HCT116 (cell line): ENCODE results near the gene FNDC5. TPM values are rescaled to one million over a fixed set of nuclear protein-coding genes. Genes with fewer than 3 reads are reported as not detected.

ENCODE experiments used
- ATAC-seq: fragments of 200-7000 bp; cut with Tn5 transposase; 2 replicates; pipeline ENCODE4 v1.9.1; 2020; ENCODE audit warnings: mild to moderate bottlenecking, moderate library complexity
- BruUV-seq: library from RNA; stranded (reverse); fragments of 400-500 nt; replicated peaks from 2 replicates; lab custom pipeline; 2021; lab: Mats Ljungman, UMichigan
- CTCF ChIA-PET: fragments of 300-600 bp; sonication (Branson Sonifier 250); formaldehyde crosslinking; loops from one replicate; lab custom pipeline; 2021; ENCODE audit warnings: antibody characterized with exemption; lab: Charles Lee
- POLR2A ChIA-PET: fragments of 300-600, 350-600 bp; sonication (Branson Sonifier 250); formaldehyde crosslinking; loops from one replicate; lab custom pipeline; 2021; ENCODE audit warnings: antibody characterized with exemption; lab: Charles Lee
- RAD21 ChIA-PET, 2 experiments: fragments of 300-600 bp; sonication (Branson Sonifier 250); formaldehyde crosslinking; loops; one replicate each; lab custom pipeline; 2023; ENCODE audit warnings: low total read pairs in 2 of 2; ENCODE audit not compliant: uncharacterized antibody in 2 of 2, unreplicated experiment in 2 of 2, low non-redundant PET in 1 of 2; lab: Charles Lee
- DNase-seq: peaks from one replicate; pipeline ENCODE4 v3.0.0-alpha.2; 2010; ENCODE audit warnings: low read depth, low spot score
- H2AFZ ChIP-seq: fragments of 200-600 bp; shearing (Covaris generic), sonication (generic); 2 replicates; pipeline ENCODE4 v1.6.1; 2017; ENCODE audit warnings: low read depth, mixed run types, mixed read lengths, antibody characterized with exemption, low read length; ENCODE audit not compliant: poor library complexity, severe bottlenecking
- H3K27ac ChIP-seq: 2 replicates; pipeline ENCODE4 v1.5.1; 2012; ENCODE audit warnings: low read depth, low read length
- H3K27me3 ChIP-seq: fragments of 200-600 bp; sonication (generic); 2 replicates; pipeline ENCODE4 v1.6.1; 2016; ENCODE audit warnings: mixed run types, low read length, mixed read lengths; ENCODE audit not compliant: insufficient read depth
- H3K36me3 ChIP-seq, 2 experiments: fragments of 200-500 bp in 1 of 2; fragments of 200-600 bp in 1 of 2; sonication (Bioruptor generic) in 1 of 2; sonication (generic) in 1 of 2; 2 replicates each; pipeline versions ENCODE4 v1.5.1 to v1.6.1; 2014 to 2016; ENCODE audit warnings: low read length in 2 of 2, inconsistent platforms in 1 of 2, mixed read lengths in 1 of 2, mixed run types in 1 of 2; ENCODE audit not compliant: insufficient read depth in 2 of 2, control insufficient read depth in 1 of 2
- H3K4me1 ChIP-seq, 2 experiments: fragments of 200-600 bp in 1 of 2; sonication (generic) in 1 of 2; 2 replicates each; pipeline versions ENCODE4 v1.5.1 to v1.6.1; 2012 to 2017; ENCODE audit warnings: low read length in 2 of 2, inconsistent platforms in 1 of 2, mild to moderate bottlenecking in 1 of 2, mixed read lengths in 1 of 2, mixed run types in 1 of 2, moderate library complexity in 1 of 2; ENCODE audit not compliant: insufficient read depth in 2 of 2, control insufficient read depth in 1 of 2
- H3K4me2 ChIP-seq: fragments of 200-600 bp; sonication (generic); 2 replicates; pipeline ENCODE4 v1.6.1; 2017; ENCODE audit warnings: mixed run types, low read length, mixed read lengths
- H3K4me3 ChIP-seq, 2 experiments: fragments of 200-600 bp in 1 of 2; sonication (generic) in 1 of 2; replicated peaks in 1 of 2; 2 replicates each; pipeline ENCODE4 v1.5.1; 2011 to 2016; ENCODE audit warnings: low read length in 2 of 2, control low read depth in 1 of 2, low read depth in 1 of 2, mild to moderate bottlenecking in 1 of 2, mixed read lengths in 1 of 2, mixed run types in 1 of 2
- H3K79me2 ChIP-seq: fragments of 200-600 bp; sonication (generic); 2 replicates; pipeline ENCODE4 v1.6.1; 2017; ENCODE audit warnings: mild to moderate bottlenecking, mixed run types, low read length, moderate library complexity, mixed read lengths; ENCODE audit not compliant: insufficient read depth
- H3K9ac ChIP-seq: fragments of 200-600 bp; sonication (generic); 2 replicates; pipeline ENCODE4 v1.6.1; 2016; ENCODE audit warnings: low read length, mixed read lengths
- H3K9me2 ChIP-seq: fragments of 200-600 bp; sonication (generic), shearing (Covaris generic); 2 replicates; pipeline ENCODE4 v1.6.1; 2017; ENCODE audit warnings: mixed run types, mild to moderate bottlenecking, moderate library complexity; ENCODE audit not compliant: insufficient read depth
- H3K9me3 ChIP-seq, 2 experiments: fragments of 200-500 bp in 1 of 2; fragments of 200-600 bp in 1 of 2; sonication (Bioruptor generic) in 1 of 2; sonication (generic) in 1 of 2; 2 replicates each; pipeline ENCODE4 v1.6.1; 2014 to 2017; ENCODE audit warnings: low read length in 2 of 2, mixed read lengths in 2 of 2, inconsistent platforms in 1 of 2, low read depth in 1 of 2, mild to moderate bottlenecking in 1 of 2, mixed run types in 1 of 2, moderate library complexity in 1 of 2; ENCODE audit not compliant: control insufficient read depth in 1 of 2, insufficient read depth in 1 of 2
- H4K20me1 ChIP-seq: fragments of 200-600 bp; sonication (generic), shearing (Covaris generic); 2 replicates; pipeline ENCODE4 v1.6.1; 2017; ENCODE audit warnings: mixed run types, mild to moderate bottlenecking, moderate library complexity; ENCODE audit not compliant: insufficient read depth
- ELF1 ChIP-seq: IDR thresholded peaks from 2 replicates; pipeline ENCODE4 v1.6.1; 2012; ENCODE audit warnings: low read depth, borderline replicate concordance
- JUND ChIP-seq: IDR thresholded peaks from 2 replicates; pipeline ENCODE4 v1.6.1; 2012
- POLR2A ChIP-seq: IDR thresholded peaks from 2 replicates; pipeline ENCODE4 v1.7.0; 2011; ENCODE audit warnings: borderline replicate concordance; ENCODE audit not compliant: insufficient read depth, insufficient read length; ENCODE audit errors: extremely low read depth
- RAD21 ChIP-seq: IDR thresholded peaks from 2 replicates; pipeline ENCODE4 v1.6.1; 2012; ENCODE audit warnings: low read depth, mild to moderate bottlenecking
- SRF ChIP-seq: IDR thresholded peaks from 2 replicates; pipeline ENCODE4 v1.6.1; 2012; ENCODE audit warnings: low read depth
- TCF7L2 ChIP-seq: IDR thresholded peaks from 2 replicates; pipeline ENCODE4 v1.7.0; 2011; ENCODE audit warnings: borderline replicate concordance, inconsistent platforms; ENCODE audit not compliant: insufficient read depth, insufficient read length; ENCODE audit errors: extremely low read depth
- YY1 ChIP-seq: IDR thresholded peaks from 2 replicates; pipeline ENCODE4 v1.6.1; 2011; ENCODE audit warnings: low read length, low read depth, moderate library complexity, mild to moderate bottlenecking; ENCODE audit not compliant: insufficient replicate concordance; ENCODE audit errors: extremely low read depth
- ZFX ChIP-seq: fragments of 450-650 bp; IDR thresholded peaks from 2 replicates; pipeline ENCODE4 v1.6.1; 2017
- intact Hi-C: fragments of 100-400 bp; cut with micrococcal nuclease; formaldehyde crosslinking; loops from 2 replicates; pipeline ENCODE4 v1.10.0; 2022
- total RNA-seq: library from RNA; stranded (reverse); gene quantifications from one replicate; pipeline ENCODE4 v1.2.1, GENCODE V29; 2021; ENCODE audit not compliant: unreplicated experiment
- TF ChIP-seq, protein P1 (sequence below): IDR thresholded peaks from 2 replicates; pipeline ENCODE4 v1.6.1; 2012
- TF ChIP-seq, protein P2 (sequence below): IDR thresholded peaks from 2 replicates; pipeline ENCODE4 v1.6.1; 2012; ENCODE audit warnings: low read depth
- TF ChIP-seq, protein P3 (sequence below): IDR thresholded peaks from 2 replicates; pipeline ENCODE4 v1.6.1; 2011; ENCODE audit warnings: mild to moderate bottlenecking, low read length, moderate library complexity; ENCODE audit not compliant: insufficient replicate concordance; ENCODE audit errors: extremely low read depth

FNDC5 gene
- total RNA-seq, 1 experiment from 2014 or later, result not detected

DNA sequence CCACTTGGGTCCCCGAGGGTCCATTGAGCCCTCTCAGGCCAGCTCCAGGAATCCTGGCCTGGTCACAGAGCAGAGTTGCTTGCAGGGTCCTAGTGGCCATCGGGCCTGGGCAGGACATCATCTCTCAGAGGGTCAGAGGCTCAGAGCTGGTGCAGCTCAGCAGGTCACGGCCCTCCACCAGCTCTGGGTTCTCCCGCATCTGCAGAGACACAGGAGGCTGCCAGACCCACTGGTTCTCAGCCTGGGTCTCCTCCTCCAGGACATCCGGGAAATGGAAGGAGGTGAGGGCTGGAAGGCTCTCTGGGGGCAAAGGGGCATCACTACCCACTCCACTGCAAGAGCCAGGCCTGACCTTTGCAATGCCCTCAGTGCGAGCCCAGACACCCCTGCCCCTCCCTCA, 24.0 kb upstream of the FNDC5 start:
- RAD21 ChIA-PET, result no interaction called here
- intact Hi-C loops, result no loop called here
- Histone ChIP-seq H3K9me2 (no peaks in the 10 kb centered on the region), H3K27me3 (no peaks in the 10 kb centered on the region), H4K20me1 (no peaks in the 10 kb centered on the region)
- no peak for TF ChIP-seq POLR2A
- TF ChIP-seq ELF1, result no peak
- no peak for TF ChIP-seq TCF7L2
- TF ChIP-seq, protein P1, sequence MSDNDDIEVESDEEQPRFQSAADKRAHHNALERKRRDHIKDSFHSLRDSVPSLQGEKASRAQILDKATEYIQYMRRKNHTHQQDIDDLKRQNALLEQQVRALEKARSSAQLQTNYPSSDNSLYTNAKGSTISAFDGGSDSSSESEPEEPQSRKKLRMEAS, result no peak
- TF ChIP-seq JUND, result no peak
- TF ChIP-seq YY1, result no peak
- TF ChIP-seq ZFX, result no peak
- TF ChIP-seq RAD21, result no peak
- TF ChIP-seq, protein P2, sequence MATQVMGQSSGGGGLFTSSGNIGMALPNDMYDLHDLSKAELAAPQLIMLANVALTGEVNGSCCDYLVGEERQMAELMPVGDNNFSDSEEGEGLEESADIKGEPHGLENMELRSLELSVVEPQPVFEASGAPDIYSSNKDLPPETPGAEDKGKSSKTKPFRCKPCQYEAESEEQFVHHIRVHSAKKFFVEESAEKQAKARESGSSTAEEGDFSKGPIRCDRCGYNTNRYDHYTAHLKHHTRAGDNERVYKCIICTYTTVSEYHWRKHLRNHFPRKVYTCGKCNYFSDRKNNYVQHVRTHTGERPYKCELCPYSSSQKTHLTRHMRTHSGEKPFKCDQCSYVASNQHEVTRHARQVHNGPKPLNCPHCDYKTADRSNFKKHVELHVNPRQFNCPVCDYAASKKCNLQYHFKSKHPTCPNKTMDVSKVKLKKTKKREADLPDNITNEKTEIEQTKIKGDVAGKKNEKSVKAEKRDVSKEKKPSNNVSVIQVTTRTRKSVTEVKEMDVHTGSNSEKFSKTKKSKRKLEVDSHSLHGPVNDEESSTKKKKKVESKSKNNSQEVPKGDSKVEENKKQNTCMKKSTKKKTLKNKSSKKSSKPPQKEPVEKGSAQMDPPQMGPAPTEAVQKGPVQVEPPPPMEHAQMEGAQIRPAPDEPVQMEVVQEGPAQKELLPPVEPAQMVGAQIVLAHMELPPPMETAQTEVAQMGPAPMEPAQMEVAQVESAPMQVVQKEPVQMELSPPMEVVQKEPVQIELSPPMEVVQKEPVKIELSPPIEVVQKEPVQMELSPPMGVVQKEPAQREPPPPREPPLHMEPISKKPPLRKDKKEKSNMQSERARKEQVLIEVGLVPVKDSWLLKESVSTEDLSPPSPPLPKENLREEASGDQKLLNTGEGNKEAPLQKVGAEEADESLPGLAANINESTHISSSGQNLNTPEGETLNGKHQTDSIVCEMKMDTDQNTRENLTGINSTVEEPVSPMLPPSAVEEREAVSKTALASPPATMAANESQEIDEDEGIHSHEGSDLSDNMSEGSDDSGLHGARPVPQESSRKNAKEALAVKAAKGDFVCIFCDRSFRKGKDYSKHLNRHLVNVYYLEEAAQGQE, result no peak
- TF ChIP-seq SRF, result no peak
- TF ChIP-seq, protein P3, sequence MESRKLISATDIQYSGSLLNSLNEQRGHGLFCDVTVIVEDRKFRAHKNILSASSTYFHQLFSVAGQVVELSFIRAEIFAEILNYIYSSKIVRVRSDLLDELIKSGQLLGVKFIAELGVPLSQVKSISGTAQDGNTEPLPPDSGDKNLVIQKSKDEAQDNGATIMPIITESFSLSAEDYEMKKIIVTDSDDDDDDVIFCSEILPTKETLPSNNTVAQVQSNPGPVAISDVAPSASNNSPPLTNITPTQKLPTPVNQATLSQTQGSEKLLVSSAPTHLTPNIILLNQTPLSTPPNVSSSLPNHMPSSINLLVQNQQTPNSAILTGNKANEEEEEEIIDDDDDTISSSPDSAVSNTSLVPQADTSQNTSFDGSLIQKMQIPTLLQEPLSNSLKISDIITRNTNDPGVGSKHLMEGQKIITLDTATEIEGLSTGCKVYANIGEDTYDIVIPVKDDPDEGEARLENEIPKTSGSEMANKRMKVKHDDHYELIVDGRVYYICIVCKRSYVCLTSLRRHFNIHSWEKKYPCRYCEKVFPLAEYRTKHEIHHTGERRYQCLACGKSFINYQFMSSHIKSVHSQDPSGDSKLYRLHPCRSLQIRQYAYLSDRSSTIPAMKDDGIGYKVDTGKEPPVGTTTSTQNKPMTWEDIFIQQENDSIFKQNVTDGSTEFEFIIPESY, result no peak
- TF ChIP-seq, all 23 proteins: peak for 0
- H3K4me1 ChIP-seq, result peaks cover 2 to 14% of the 10 kb centered on the region in 2 experiments; a peak in 2 of 4 replicates
- DNase-seq, result no peak
- H3K4me2 ChIP-seq, result no peak overlapping the region
- H3K4me3 ChIP-seq, result no peak overlapping the region
- H3K27ac ChIP-seq, result no peak overlapping the region
- BruUV-seq, result no TSS peak
- ChIA-PET CTCF (no interaction called here), POLR2A (interaction anchor here (0.5 kb wide), 1 partner anchor 427 kb away, joined by 5 read pairs; no protein-coding TSS in a partner anchor)
- H3K36me3 ChIP-seq, result peaks cover 0 to 8% of the 10 kb centered on the region in 2 experiments; a peak in 2 of 4 replicates
- no peaks in the 10 kb centered on the region; the same call in 1 of the 2 replicates for H3K79me2 ChIP-seq
- no peak for ATAC-seq
- no peak overlapping the region for H2AFZ ChIP-seq
- no peak overlapping the region for H3K9ac ChIP-seq
- no peaks in the 10 kb centered on the region for H3K9me3 ChIP-seq
